ENCODE results near the gene VEGFC.

VEGFC gene

GRCh38 chr4:176791591-176792325, 964 bp downstream of the VEGFC start:
- Histone ChIP-seq H4K20me1 (ENCODE audit: insufficient read depth, low read length) (no peaks in the 10 kb centered on the region), H3K4me1 (ENCODE audit: insufficient read depth, low read length, severe bottlenecking) (no peaks in the 10 kb centered on the region), H3K9ac (ENCODE audit: low read length) (no peak overlapping the region), H3K9me2 (ENCODE audit: low read depth, low read length) (no peaks in the 10 kb centered on the region), H3K79me2 (ENCODE audit: insufficient read depth, low read length) (no peaks in the 10 kb centered on the region), H3K27me3 (ENCODE audit: insufficient read depth, low read length) (no peaks in the 10 kb centered on the region), H3K4me2 (ENCODE audit: low read length) (no peak overlapping the region), H2AFZ (ENCODE audit: low read length) (no peak overlapping the region), H3K36me3 (ENCODE audit: insufficient read depth, low read length) (no peaks in the 10 kb centered on the region), H3F3A (ENCODE audit: insufficient read depth, low read length) (no peaks in the 10 kb centered on the region), H3K9me3 (ENCODE audit: low read length) (no peaks in the 10 kb centered on the region), H3K4me3 (ENCODE audit: low read depth, low read length, poor library complexity, severe bottlenecking) (no peak overlapping the region), H3K27ac (ENCODE audit: low read depth, low read length, poor library complexity, severe bottlenecking) (no peak overlapping the region)
- TF ChIP-seq, protein P1, sequence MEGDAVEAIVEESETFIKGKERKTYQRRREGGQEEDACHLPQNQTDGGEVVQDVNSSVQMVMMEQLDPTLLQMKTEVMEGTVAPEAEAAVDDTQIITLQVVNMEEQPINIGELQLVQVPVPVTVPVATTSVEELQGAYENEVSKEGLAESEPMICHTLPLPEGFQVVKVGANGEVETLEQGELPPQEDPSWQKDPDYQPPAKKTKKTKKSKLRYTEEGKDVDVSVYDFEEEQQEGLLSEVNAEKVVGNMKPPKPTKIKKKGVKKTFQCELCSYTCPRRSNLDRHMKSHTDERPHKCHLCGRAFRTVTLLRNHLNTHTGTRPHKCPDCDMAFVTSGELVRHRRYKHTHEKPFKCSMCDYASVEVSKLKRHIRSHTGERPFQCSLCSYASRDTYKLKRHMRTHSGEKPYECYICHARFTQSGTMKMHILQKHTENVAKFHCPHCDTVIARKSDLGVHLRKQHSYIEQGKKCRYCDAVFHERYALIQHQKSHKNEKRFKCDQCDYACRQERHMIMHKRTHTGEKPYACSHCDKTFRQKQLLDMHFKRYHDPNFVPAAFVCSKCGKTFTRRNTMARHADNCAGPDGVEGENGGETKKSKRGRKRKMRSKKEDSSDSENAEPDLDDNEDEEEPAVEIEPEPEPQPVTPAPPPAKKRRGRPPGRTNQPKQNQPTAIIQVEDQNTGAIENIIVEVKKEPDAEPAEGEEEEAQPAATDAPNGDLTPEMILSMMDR (IDR thresholded peaks at IDR 0.05; ENCODE audit: low read length) = no peak
- TF ChIP-seq EZH2 (IDR thresholded peaks at IDR 0.05; ENCODE audit: borderline replicate concordance, low read length) = no peak

DNA sequence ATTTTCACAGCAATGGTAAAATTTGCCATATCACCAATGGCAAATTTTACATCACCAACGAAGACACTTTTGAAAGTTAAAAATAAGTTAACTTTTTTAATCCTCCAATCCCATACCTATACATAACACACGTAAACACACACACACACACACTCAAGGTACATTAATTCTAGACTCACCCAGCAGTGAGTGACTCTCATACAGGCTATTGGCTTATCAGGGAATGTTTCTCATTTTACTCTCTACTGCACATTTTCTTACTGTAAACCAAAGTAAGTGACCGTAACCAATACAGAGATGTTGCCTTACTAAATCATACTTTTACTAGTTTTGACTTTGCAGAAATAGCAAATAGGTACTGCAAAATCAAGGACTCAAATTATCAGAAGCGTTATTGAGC, 2.3 kb downstream of the VEGFC start:
- H2AFZ ChIP-seq (ENCODE audit: low read length) = no peak overlapping the region

GRCh38 chr4:176789955-176790354, 2.8 kb downstream of the VEGFC start:
- TF ChIP-seq EZH2 (IDR thresholded peaks at IDR 0.05; ENCODE audit: borderline replicate concordance, low read length) = no peak
- TF ChIP-seq, protein P1 (IDR thresholded peaks at IDR 0.05; ENCODE audit: low read length) = peak; percentile 64
- no peaks in the 10 kb centered on the region for H3K4me1 ChIP-seq (ENCODE audit: insufficient read depth, low read length, severe bottlenecking)
- H3K4me2 ChIP-seq (ENCODE audit: low read length) = no peak overlapping the region
- H2AFZ ChIP-seq (ENCODE audit: low read length) = no peak overlapping the region
- H3F3A ChIP-seq (ENCODE audit: insufficient read depth, low read length) = no peaks in the 10 kb centered on the region
- no peaks in the 10 kb centered on the region for H3K9me2 ChIP-seq (ENCODE audit: low read depth, low read length)
- H4K20me1 ChIP-seq (ENCODE audit: insufficient read depth, low read length) = no peaks in the 10 kb centered on the region
- H3K9me3 ChIP-seq (ENCODE audit: low read length) = no peaks in the 10 kb centered on the region
- no peaks in the 10 kb centered on the region for H3K27me3 ChIP-seq (ENCODE audit: insufficient read depth, low read length)
- no peak overlapping the region for H3K9ac ChIP-seq (ENCODE audit: low read length)
- no peak overlapping the region for H3K27ac ChIP-seq (ENCODE audit: low read depth, low read length, poor library complexity, severe bottlenecking)
- H3K4me3 ChIP-seq (ENCODE audit: low read depth, low read length, poor library complexity, severe bottlenecking) = no peak overlapping the region
- no peaks in the 10 kb centered on the region for H3K79me2 ChIP-seq (ENCODE audit: insufficient read depth, low read length)
- H3K36me3 ChIP-seq (ENCODE audit: insufficient read depth, low read length) = no peaks in the 10 kb centered on the region

More for the DNA sequence above, 2.3 kb downstream of the VEGFC start:
- Histone ChIP-seq H3K9me3 (ENCODE audit: low read length) (no peaks in the 10 kb centered on the region), H3K79me2 (ENCODE audit: insufficient read depth, low read length) (no peaks in the 10 kb centered on the region), H3K36me3 (ENCODE audit: insufficient read depth, low read length) (no peaks in the 10 kb centered on the region), H3K27ac (ENCODE audit: low read depth, low read length, poor library complexity, severe bottlenecking) (no peak overlapping the region), H3K9ac (ENCODE audit: low read length) (no peak overlapping the region), H3K4me3 (ENCODE audit: low read depth, low read length, poor library complexity, severe bottlenecking) (no peak overlapping the region), H3F3A (ENCODE audit: insufficient read depth, low read length) (no peaks in the 10 kb centered on the region), H3K9me2 (ENCODE audit: low read depth, low read length) (no peaks in the 10 kb centered on the region), H3K4me2 (ENCODE audit: low read length) (no peak overlapping the region), H3K27me3 (ENCODE audit: insufficient read depth, low read length) (no peaks in the 10 kb centered on the region), H4K20me1 (ENCODE audit: insufficient read depth, low read length) (no peaks in the 10 kb centered on the region), H3K4me1 (ENCODE audit: insufficient read depth, low read length, severe bottlenecking) (no peaks in the 10 kb centered on the region)
- no peak for TF ChIP-seq EZH2 (IDR thresholded peaks at IDR 0.05; ENCODE audit: borderline replicate concordance, low read length)
- TF ChIP-seq, protein P1 (IDR thresholded peaks at IDR 0.05; ENCODE audit: low read length) = no peak

Measured in OCI-LY1 (cell line).